RWPE2 (cell line): ENCODE measurements around the gene ABCA6.
"Not testable (repeated sequence)": the region's sequence is repeated elsewhere in the genome, so short reads cannot be mapped to it uniquely, and the experiment has no call there.

Experiments used
- ATAC-seq: fragments of 200-7000 bp; cut with Tn5 transposase; 3 replicates; pipeline ENCODE4 v1.9.1; 2021; ENCODE audit warnings: low read depth
- DNase-seq: peaks from one replicate; pipeline ENCODE4 v3.0.0-alpha.2; 2020; ENCODE audit warnings: low spot score
- H3K27ac ChIP-seq: fragments of 450-650 bp; 2 replicates; pipeline ENCODE4 v1.5.1; 2017; ENCODE audit warnings: mild to moderate bottlenecking; ENCODE audit not compliant: poor library complexity, severe bottlenecking
- H3K27me3 ChIP-seq: fragments of 250-450 bp; sonication (Bioruptor Pico); 2 replicates; pipeline ENCODE4 v1.5.1; 2021; ENCODE audit warnings: mild to moderate bottlenecking, moderate library complexity; ENCODE audit not compliant: insufficient read depth, poor library complexity, severe bottlenecking
- H3K36me3 ChIP-seq: fragments of 250-450 bp; sonication (Bioruptor Pico); 2 replicates; pipeline ENCODE4 v1.5.1; 2020; ENCODE audit warnings: low read depth, mild to moderate bottlenecking, moderate library complexity
- H3K4me1 ChIP-seq: fragments of 250-450 bp; sonication (Bioruptor Pico); 2 replicates; pipeline ENCODE4 v1.5.1; 2021; ENCODE audit warnings: mild to moderate bottlenecking, moderate library complexity; ENCODE audit not compliant: insufficient read depth, poor library complexity, severe bottlenecking
- H3K4me3 ChIP-seq: fragments of 250-450 bp; sonication (Bioruptor Pico); 2 replicates; pipeline ENCODE4 v1.5.1; 2021; ENCODE audit warnings: mild to moderate bottlenecking, moderate library complexity; ENCODE audit not compliant: severe bottlenecking
- H3K9me3 ChIP-seq: fragments of 250-450 bp; sonication (Bioruptor Pico); 2 replicates; pipeline ENCODE4 v1.5.1; 2021; ENCODE audit warnings: mild to moderate bottlenecking, moderate library complexity; ENCODE audit not compliant: severe bottlenecking
- TF ChIP-seq, protein P1 (sequence below): fragments of 450-650 bp; IDR thresholded peaks from one replicate; pipeline ENCODE4 v1.5.1; 2017; ENCODE audit warnings: mild to moderate bottlenecking, moderate library complexity; ENCODE audit not compliant: poor library complexity, severe bottlenecking

ABCA6 gene

GRCh38 chr17:69078864-69079263 is 62.8 kb downstream of the ABCA6 start:
- Histone ChIP-seq H3K27me3 (no peaks in the 10 kb centered on the region), H3K4me1 (no peaks in the 10 kb centered on the region), H3K9me3 (no peaks in the 10 kb centered on the region), H3K4me3 (no peak overlapping the region), H3K36me3 (no peaks in the 10 kb centered on the region), H3K27ac (no peak overlapping the region)
- ATAC-seq (no peak), DNase-seq (no peak)
- TF ChIP-seq, protein P1, sequence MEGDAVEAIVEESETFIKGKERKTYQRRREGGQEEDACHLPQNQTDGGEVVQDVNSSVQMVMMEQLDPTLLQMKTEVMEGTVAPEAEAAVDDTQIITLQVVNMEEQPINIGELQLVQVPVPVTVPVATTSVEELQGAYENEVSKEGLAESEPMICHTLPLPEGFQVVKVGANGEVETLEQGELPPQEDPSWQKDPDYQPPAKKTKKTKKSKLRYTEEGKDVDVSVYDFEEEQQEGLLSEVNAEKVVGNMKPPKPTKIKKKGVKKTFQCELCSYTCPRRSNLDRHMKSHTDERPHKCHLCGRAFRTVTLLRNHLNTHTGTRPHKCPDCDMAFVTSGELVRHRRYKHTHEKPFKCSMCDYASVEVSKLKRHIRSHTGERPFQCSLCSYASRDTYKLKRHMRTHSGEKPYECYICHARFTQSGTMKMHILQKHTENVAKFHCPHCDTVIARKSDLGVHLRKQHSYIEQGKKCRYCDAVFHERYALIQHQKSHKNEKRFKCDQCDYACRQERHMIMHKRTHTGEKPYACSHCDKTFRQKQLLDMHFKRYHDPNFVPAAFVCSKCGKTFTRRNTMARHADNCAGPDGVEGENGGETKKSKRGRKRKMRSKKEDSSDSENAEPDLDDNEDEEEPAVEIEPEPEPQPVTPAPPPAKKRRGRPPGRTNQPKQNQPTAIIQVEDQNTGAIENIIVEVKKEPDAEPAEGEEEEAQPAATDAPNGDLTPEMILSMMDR, result no peak

- Histone ChIP-seq H3K4me3 (no peak overlapping the region), H3K36me3 (no peaks in the 10 kb centered on the region)
- ATAC-seq, result no peak
Measured at GRCh38 chr17:69075823-69076222, 65.9 kb downstream of the ABCA6 start.

GRCh38 chr17:69073392-69073791 is 68.3 kb downstream of the ABCA6 start:
- H3K27me3 ChIP-seq, H3K27ac ChIP-seq, ATAC-seq, DNase-seq, H3K36me3 ChIP-seq, H3K4me1 ChIP-seq, H3K9me3 ChIP-seq, H3K4me3 ChIP-seq: not testable (repeated sequence)

More at GRCh38 chr17:69075823-69076222, 65.9 kb downstream of the ABCA6 start:
- H3K27ac ChIP-seq, result no peak overlapping the region
- H3K27me3 ChIP-seq, result no peaks in the 10 kb centered on the region
- TF ChIP-seq, protein P1, result no peak
- no peaks in the 10 kb centered on the region for H3K9me3 ChIP-seq
- no peaks in the 10 kb centered on the region for H3K4me1 ChIP-seq
- DNase-seq, result no peak

- not testable (repeated sequence) for H3K36me3 ChIP-seq, H3K27me3 ChIP-seq, H3K4me1 ChIP-seq, H3K4me3 ChIP-seq, ATAC-seq, H3K27ac ChIP-seq, DNase-seq, H3K9me3 ChIP-seq
Measured at GRCh38 chr17:69072803-69073256, 68.9 kb downstream of the ABCA6 start.

- H3K27ac ChIP-seq, ATAC-seq, H3K9me3 ChIP-seq, H3K36me3 ChIP-seq, H3K27me3 ChIP-seq, H3K4me1 ChIP-seq, H3K4me3 ChIP-seq, DNase-seq: not testable (repeated sequence)
Measured at GRCh38 chr17:69071233-69071586, 70.5 kb downstream of the ABCA6 start.

DNA sequence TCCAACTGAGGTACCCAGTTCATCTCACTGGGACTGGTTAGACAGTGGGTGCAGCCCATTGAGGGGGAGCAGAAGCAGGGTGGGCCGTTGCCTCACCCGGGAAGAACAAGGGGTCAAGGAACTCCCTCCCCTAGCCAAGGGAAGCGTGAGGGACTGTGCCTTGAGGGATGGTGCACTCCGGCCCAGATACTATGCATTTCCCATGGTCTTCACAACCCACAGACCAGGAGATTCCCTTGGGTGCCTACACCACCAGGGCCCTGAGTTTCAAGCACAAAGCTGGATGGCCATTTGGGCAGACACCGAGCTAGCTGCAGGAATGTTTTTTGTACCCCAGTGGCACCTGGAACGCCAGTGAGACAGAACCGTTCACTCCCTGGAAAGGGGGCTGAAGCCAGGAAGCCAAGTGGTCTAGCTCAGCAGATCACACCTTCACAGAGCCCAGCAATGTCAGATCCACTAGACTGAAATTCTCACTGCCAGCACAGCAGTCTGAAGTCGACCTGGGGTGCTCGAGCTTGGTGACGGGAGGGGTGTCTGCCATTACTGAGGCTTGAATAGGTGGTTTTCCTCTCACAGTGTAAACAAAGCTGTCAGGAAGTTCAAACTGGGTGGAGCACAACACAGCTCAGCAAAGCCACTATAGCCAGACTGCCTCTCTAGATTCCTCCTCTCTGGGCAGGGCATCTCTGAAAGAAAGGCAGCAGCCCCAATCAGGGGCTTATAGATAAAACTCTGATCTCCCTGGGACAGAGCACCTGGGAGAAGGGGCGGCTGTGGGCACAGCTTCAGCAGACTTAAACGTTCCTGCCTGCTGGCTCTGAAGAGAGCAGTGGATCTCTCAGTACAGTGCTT is 71.1 kb downstream of the ABCA6 start:
- DNase-seq, H3K27me3 ChIP-seq, H3K9me3 ChIP-seq, ATAC-seq, H3K36me3 ChIP-seq, H3K27ac ChIP-seq, H3K4me3 ChIP-seq, H3K4me1 ChIP-seq: not testable (repeated sequence)
